ENCODE results near the gene MXI1.

The MXI1 gene

GRCh38 chr10:110209926-110210673 lies 2.7 kb downstream of the MXI1 start:
- no peaks in the 10 kb centered on the region for H3K9me3 ChIP-seq (ENCODE audit: control insufficient read depth, insufficient read depth, low read length)
- H3K4me1 ChIP-seq (ENCODE audit: control insufficient read depth, insufficient read depth, low read length), result peaks cover 13% of the 10 kb centered on the region
- peaks cover 74% of the 10 kb centered on the region for H3K27me3 ChIP-seq (ENCODE audit: control insufficient read depth, insufficient read depth, low read length)
- no peak overlapping the region for H3K9ac ChIP-seq (ENCODE audit: low read depth, low read length)
- H3K4me3 ChIP-seq (ENCODE audit: low read depth, low read length), result peak overlapping the region; percentile 65
- H3K36me3 ChIP-seq (ENCODE audit: control insufficient read depth, insufficient read depth, low read length), result no peaks in the 10 kb centered on the region

DNA sequence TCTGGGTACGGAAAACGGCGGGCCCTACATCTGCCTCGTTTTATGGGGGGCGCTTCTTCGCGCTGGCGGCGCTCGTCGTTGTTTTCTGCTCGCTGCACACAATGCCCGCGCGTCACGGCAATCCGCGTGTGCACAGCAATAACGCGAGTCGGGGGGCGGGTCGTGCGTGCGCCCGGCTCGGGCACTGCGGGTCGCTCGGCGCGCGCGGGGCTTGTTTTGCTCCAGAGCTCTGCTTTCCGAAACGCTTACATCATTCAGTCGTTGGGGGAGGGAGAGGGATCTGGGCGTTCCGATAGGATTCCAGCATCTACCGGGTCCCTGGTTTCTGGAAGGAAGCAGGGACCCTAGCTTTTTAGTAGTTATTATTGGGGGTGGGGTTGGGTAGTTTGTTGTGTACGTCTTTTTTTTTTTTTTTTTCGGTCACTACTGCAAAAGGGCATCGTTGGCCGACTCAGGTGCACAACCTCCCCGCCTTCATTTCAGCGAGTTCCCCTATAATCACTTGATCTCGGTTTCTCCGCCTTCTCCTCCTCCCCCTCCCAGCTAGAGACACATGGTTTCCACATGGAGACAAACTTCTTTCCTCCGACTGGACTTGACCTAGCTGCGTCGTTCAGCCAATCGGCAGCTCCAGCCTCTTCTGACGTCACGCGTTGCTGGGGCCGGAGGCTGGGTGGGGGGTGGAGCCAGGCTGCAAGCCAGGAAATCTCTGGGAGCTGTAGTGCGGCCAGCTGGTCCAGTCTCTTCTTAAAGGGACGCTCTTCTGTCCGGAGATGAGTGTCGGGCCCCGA lies 3.5 kb downstream of the MXI1 start:
- Histone ChIP-seq H3K9me3 (ENCODE audit: control insufficient read depth, insufficient read depth, low read length) (no peaks in the 10 kb centered on the region), H3K4me1 (ENCODE audit: control insufficient read depth, insufficient read depth, low read length) (peaks cover 13% of the 10 kb centered on the region), H3K9ac (ENCODE audit: low read depth, low read length) (no peak overlapping the region), H3K27me3 (ENCODE audit: control insufficient read depth, insufficient read depth, low read length) (peaks cover 75% of the 10 kb centered on the region), H3K4me3 (ENCODE audit: low read depth, low read length) (peak overlapping the region; percentile 60), H3K36me3 (ENCODE audit: control insufficient read depth, insufficient read depth, low read length) (no peaks in the 10 kb centered on the region)

- peaks cover 11% of the 10 kb centered on the region for H3K4me1 ChIP-seq (ENCODE audit: control insufficient read depth, insufficient read depth, low read length)
- H3K9me3 ChIP-seq (ENCODE audit: control insufficient read depth, insufficient read depth, low read length), result no peaks in the 10 kb centered on the region
- no peak overlapping the region for H3K9ac ChIP-seq (ENCODE audit: low read depth, low read length)
- peaks cover 73% of the 10 kb centered on the region for H3K27me3 ChIP-seq (ENCODE audit: control insufficient read depth, insufficient read depth, low read length)
- H3K36me3 ChIP-seq (ENCODE audit: control insufficient read depth, insufficient read depth, low read length), result no peaks in the 10 kb centered on the region
- H3K4me3 ChIP-seq (ENCODE audit: low read depth, low read length), result peak overlapping the region; percentile 60
These were observed 4.0 kb downstream of the MXI1 start for GRCh38 chr10:110211465-110211843.

DNA sequence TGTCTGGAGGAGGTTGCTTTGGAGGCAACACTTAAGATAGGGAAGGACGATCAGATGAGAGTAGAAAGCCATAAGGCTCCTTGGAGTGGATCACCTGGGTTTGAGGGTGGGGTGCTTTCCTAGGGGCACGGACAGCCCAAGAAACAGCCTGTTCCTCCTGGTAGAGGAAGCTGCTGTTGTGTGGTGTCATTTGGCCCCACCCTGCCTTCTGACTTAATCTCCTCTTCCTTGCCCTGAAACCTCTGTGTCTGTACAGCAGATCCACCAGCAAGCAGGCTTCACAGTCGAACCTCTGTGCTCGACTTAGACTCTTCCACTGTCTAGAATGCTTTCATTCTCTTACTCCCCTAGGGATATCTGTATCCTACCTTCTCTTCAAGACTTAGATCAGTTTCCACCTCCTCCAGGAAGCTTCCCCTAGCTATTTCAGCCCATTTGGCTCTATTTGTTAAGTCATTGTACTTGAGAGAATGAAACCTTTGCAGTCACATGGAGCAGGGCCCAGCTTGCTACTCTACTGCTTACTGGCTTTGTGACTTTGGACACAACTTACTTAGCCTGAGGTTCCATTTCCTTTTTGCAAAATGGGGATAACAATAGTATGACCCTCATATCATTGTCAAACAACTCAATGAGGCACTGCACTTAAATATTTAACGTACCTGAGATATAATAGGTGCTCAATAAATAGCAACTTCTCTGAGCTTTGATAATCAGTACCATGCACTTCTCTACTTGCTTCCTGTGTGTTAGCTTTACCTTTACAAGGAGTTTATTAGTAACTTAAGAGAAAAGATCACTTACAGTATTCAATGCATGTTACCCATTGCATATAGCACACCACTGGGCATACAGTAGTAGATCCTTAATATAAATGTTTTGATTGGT lies 5.0 kb downstream of the MXI1 start:
- Histone ChIP-seq H3K4me1 (ENCODE audit: control insufficient read depth, insufficient read depth, low read length) (peaks cover 10% of the 10 kb centered on the region), H3K9me3 (ENCODE audit: control insufficient read depth, insufficient read depth, low read length) (no peaks in the 10 kb centered on the region), H3K4me3 (ENCODE audit: low read depth, low read length) (peak overlapping the region; percentile 60), H3K9ac (ENCODE audit: low read depth, low read length) (no peak overlapping the region), H3K27me3 (ENCODE audit: control insufficient read depth, insufficient read depth, low read length) (peaks cover 72% of the 10 kb centered on the region), H3K36me3 (ENCODE audit: control insufficient read depth, insufficient read depth, low read length) (no peaks in the 10 kb centered on the region)

- peaks cover 10% of the 10 kb centered on the region for H3K4me1 ChIP-seq (ENCODE audit: control insufficient read depth, insufficient read depth, low read length)
- no peaks in the 10 kb centered on the region for H3K9me3 ChIP-seq (ENCODE audit: control insufficient read depth, insufficient read depth, low read length)
- peaks cover 70% of the 10 kb centered on the region for H3K27me3 ChIP-seq (ENCODE audit: control insufficient read depth, insufficient read depth, low read length)
- no peak overlapping the region for H3K4me3 ChIP-seq (ENCODE audit: low read depth, low read length)
- H3K36me3 ChIP-seq (ENCODE audit: control insufficient read depth, insufficient read depth, low read length), result no peaks in the 10 kb centered on the region
- no peak overlapping the region for H3K9ac ChIP-seq (ENCODE audit: low read depth, low read length)
These were observed 7.0 kb downstream of the MXI1 start for GRCh38 chr10:110214371-110214826.

DNA sequence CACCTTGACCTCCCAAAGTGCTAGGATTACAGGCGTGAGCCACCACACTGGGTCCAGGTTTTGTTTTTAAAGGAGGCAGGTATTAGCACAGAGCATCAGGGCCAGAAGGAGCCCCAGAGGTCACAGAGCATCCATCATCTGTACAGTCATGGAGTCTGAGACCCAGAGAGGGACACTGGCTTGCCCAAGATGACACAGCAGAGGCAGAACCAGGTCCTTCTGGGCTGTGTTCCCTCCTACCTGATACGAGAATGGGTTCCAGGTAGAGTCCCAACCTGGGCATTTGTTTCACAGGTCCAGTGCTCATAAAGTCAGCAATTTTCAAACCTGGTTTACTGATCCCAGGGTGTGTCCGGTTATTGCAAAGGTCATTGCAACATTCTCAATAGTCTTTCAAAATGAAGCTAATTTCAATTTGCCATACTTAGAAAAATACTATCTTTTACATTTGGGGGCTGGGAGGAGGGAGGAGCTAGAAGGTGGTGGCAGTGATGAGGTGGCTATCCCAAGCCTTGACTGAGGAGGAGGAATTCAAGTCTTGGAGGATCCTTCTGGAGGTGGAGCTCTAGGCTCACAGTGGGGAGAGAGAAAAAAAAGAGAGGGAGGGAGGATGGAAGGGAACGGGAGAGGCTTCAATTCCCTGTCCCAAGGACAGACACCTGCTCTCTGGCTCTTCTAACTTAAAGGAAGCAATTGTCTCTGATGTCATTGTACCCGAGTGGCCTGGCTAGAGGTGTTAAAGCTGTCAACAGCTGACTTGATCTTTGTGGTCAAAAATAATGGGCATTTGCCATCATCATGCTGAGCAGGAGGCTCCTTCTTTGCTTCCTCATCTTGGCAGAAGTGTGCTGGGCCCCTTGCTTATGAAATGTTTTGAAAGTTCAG lies 8.1 kb downstream of the MXI1 start:
- Histone ChIP-seq H3K36me3 (ENCODE audit: control insufficient read depth, insufficient read depth, low read length) (no peaks in the 10 kb centered on the region), H3K4me1 (ENCODE audit: control insufficient read depth, insufficient read depth, low read length) (peaks cover 10% of the 10 kb centered on the region), H3K9ac (ENCODE audit: low read depth, low read length) (no peak overlapping the region), H3K4me3 (ENCODE audit: low read depth, low read length) (no peak overlapping the region), H3K9me3 (ENCODE audit: control insufficient read depth, insufficient read depth, low read length) (no peaks in the 10 kb centered on the region), H3K27me3 (ENCODE audit: control insufficient read depth, insufficient read depth, low read length) (peaks cover 72% of the 10 kb centered on the region)

- no peaks in the 10 kb centered on the region for H3K36me3 ChIP-seq (ENCODE audit: control insufficient read depth, insufficient read depth, low read length)
- peaks cover 79% of the 10 kb centered on the region for H3K27me3 ChIP-seq (ENCODE audit: control insufficient read depth, insufficient read depth, low read length)
- H3K4me1 ChIP-seq (ENCODE audit: control insufficient read depth, insufficient read depth, low read length), result peaks cover 10% of the 10 kb centered on the region
- no peaks in the 10 kb centered on the region for H3K9me3 ChIP-seq (ENCODE audit: control insufficient read depth, insufficient read depth, low read length)
- no peak overlapping the region for H3K4me3 ChIP-seq (ENCODE audit: low read depth, low read length)
- H3K9ac ChIP-seq (ENCODE audit: low read depth, low read length), result no peak overlapping the region
These were observed 8.8 kb downstream of the MXI1 start for GRCh38 chr10:110216240-110216639.

DNA sequence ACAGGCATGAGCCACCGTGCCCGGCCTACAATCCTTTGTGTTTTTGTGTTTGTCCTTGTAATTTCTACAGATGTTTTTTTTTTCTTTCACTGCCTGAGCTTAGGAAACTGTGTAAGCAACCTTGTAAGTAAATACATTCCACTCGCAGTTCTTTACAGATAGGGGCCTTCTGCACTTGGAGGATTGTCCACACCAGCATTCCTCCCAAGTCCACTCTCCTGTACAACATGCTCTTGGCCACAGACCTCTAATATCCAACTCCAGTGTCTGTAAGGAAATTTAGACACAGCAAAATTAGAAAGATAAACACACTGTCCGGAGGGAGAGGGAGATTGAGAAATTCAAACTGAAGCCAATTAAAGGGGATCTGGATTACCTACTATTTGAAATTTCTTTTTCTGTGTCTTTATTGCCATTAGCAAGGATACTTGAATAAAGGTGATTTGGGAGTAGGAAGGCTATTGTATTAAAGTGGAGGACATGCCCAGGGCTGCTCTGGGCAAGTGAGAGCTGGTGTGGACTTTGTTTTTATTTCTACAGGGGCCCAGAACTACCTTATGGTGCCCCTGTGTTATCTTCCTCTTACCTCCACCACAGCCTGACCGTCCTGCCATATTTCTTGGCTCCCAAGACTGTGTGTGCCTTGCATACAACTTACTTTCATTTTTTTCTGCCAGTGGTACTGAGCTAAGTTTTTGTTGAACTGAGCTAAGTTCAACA lies 9.7 kb downstream of the MXI1 start:
- Histone ChIP-seq H3K4me1 (ENCODE audit: control insufficient read depth, insufficient read depth, low read length) (peaks cover 5% of the 10 kb centered on the region), H3K36me3 (ENCODE audit: control insufficient read depth, insufficient read depth, low read length) (no peaks in the 10 kb centered on the region), H3K4me3 (ENCODE audit: low read depth, low read length) (no peak overlapping the region), H3K27me3 (ENCODE audit: control insufficient read depth, insufficient read depth, low read length) (peaks cover 77% of the 10 kb centered on the region), H3K9ac (ENCODE audit: low read depth, low read length) (no peak overlapping the region), H3K9me3 (ENCODE audit: control insufficient read depth, insufficient read depth, low read length) (no peaks in the 10 kb centered on the region)

DNA sequence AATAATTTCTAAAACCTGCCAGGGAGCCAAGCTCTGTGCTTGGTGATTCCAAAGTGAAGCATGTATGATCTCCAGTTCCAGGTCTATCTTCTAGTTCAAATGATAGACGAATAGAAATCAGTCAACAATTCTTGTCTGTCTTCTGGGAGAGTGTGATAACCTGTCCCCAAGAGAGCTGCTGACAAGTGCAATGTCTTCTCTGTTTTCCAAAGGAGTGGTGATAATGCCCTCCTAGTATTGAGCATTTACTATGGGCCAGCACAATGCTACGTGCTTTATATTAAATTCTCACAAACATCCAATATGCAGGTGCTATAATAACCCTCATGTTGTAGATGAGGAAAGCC lies 10.2 kb downstream of the MXI1 start:
- no peak overlapping the region for H3K4me3 ChIP-seq (ENCODE audit: low read depth, low read length)
- peaks cover 77% of the 10 kb centered on the region for H3K27me3 ChIP-seq (ENCODE audit: control insufficient read depth, insufficient read depth, low read length)
- no peak overlapping the region for H3K9ac ChIP-seq (ENCODE audit: low read depth, low read length)
- no peaks in the 10 kb centered on the region for H3K36me3 ChIP-seq (ENCODE audit: control insufficient read depth, insufficient read depth, low read length)
- peaks cover 6% of the 10 kb centered on the region for H3K4me1 ChIP-seq (ENCODE audit: control insufficient read depth, insufficient read depth, low read length)
- no peaks in the 10 kb centered on the region for H3K9me3 ChIP-seq (ENCODE audit: control insufficient read depth, insufficient read depth, low read length)

GRCh38 chr10:110218632-110219031 lies 11.2 kb downstream of the MXI1 start:
- Histone ChIP-seq H3K9me3 (ENCODE audit: control insufficient read depth, insufficient read depth, low read length) (no peaks in the 10 kb centered on the region), H3K9ac (ENCODE audit: low read depth, low read length) (no peak overlapping the region), H3K36me3 (ENCODE audit: control insufficient read depth, insufficient read depth, low read length) (no peaks in the 10 kb centered on the region), H3K27me3 (ENCODE audit: control insufficient read depth, insufficient read depth, low read length) (peaks cover 76% of the 10 kb centered on the region), H3K4me3 (ENCODE audit: low read depth, low read length) (no peak overlapping the region), H3K4me1 (ENCODE audit: control insufficient read depth, insufficient read depth, low read length) (peaks cover 6% of the 10 kb centered on the region)
